ENCODE results near the gene NAPSA. TPM values are rescaled to one million over a fixed set of nuclear protein-coding genes. Genes with fewer than 3 reads are reported as not detected.

Gene NAPSA
- total and polyA plus RNA-seq, 9 of the 15 experiments (the other 6 are each of a cell fraction or from before 2014, with no cell fraction given), result 0.25 to 1.9 (median 0.69) TPM

- TF ChIP-seq ZNF592 (IDR thresholded peaks at IDR 0.05) (0 out of 2 replicates have a peak, but pooled peaks have one; percentile 52), RAD51 (IDR thresholded peaks at IDR 0.05; ENCODE audit: borderline replicate concordance, low read depth) (peak; percentile 97), ZBTB5 (IDR thresholded peaks at IDR 0.05) (no peak), USF2 (CRISPR knock-in tag; IDR thresholded peaks at IDR 0.05) (peak; percentile 94), RCOR1 (IDR thresholded peaks at IDR 0.05; ENCODE audit: borderline replicate concordance in 1 of 2, low read depth in 2 of 2, low read length in 2 of 2) (0 out of 4 replicates have a peak, but pooled peaks of 1 of the 2 experiments have one; percentile 30), TSC22D4 (tag; IDR thresholded peaks at IDR 0.05) (no peak), LEF1 (IDR thresholded peaks at IDR 0.05) (no peak), NCOR1 (IDR thresholded peaks at IDR 0.05) (no peak), REST (IDR thresholded peaks at IDR 0.05; ENCODE audit: borderline replicate concordance) (peak; percentile 72), REST (CRISPR knock-in tag; IDR thresholded peaks at IDR 0.05; ENCODE audit: low read depth) (no peak), POLR2AphosphoS2 (IDR thresholded peaks at IDR 0.05; ENCODE audit: low read length) (no peak)
Observed at GRCh38 chr19:50368649-50369570, 3.5 kb upstream of the NAPSA start (continued).

Data from K562 (cell line).